H9 (cell line): ENCODE data around the gene ATRN. TPM values are rescaled to one million over a fixed set of nuclear protein-coding genes. Genes with fewer than 3 reads are reported as not detected.

ENCODE experiments used
- DNase-seq: peaks from one replicate; pipeline ENCODE4 v3.0.0-alpha.2; 2017
- H2AFZ ChIP-seq: one replicate; pipeline ENCODE4 v1.6.1; 2013; ENCODE audit warnings: mild to moderate bottlenecking, low read length, control low read depth, moderate library complexity
- H2AK5ac ChIP-seq: 2 replicates; pipeline ENCODE4 v1.6.1; 2013; ENCODE audit warnings: low read length, control low read depth, mixed read lengths; ENCODE audit not compliant: insufficient read length
- H2BK120ac ChIP-seq: one replicate; pipeline ENCODE4 v1.6.1; 2013; ENCODE audit warnings: low read depth, mild to moderate bottlenecking, low read length, control low read depth, inconsistent platforms; ENCODE audit not compliant: poor library complexity, severe bottlenecking
- H2BK12ac ChIP-seq: 2 replicates; pipeline ENCODE4 v1.6.1; 2013; ENCODE audit warnings: low read length, control low read depth, mixed read lengths, low read depth; ENCODE audit not compliant: insufficient read length
- H2BK15ac ChIP-seq: 2 replicates; pipeline ENCODE4 v1.6.1; 2013; ENCODE audit warnings: low read depth, low read length, control low read depth
- H2BK20ac ChIP-seq: one replicate; pipeline ENCODE4 v1.6.1; 2013; ENCODE audit warnings: low read depth, mild to moderate bottlenecking, low read length, control low read depth, inconsistent platforms; ENCODE audit not compliant: poor library complexity, severe bottlenecking
- H2BK5ac ChIP-seq: 2 replicates; pipeline ENCODE4 v1.6.1; 2013; ENCODE audit warnings: low read length, control low read depth, mixed read lengths; ENCODE audit not compliant: insufficient read length
- H3K14ac ChIP-seq: 2 replicates; pipeline ENCODE4 v1.6.1; 2013; ENCODE audit warnings: low read length, control low read depth; ENCODE audit not compliant: insufficient read depth
- H3K18ac ChIP-seq: 2 replicates; pipeline ENCODE4 v1.6.1; 2013; ENCODE audit warnings: low read depth, mild to moderate bottlenecking, mixed read lengths, low read length, control low read depth; ENCODE audit not compliant: insufficient read length
- H3K23ac ChIP-seq: 2 replicates; pipeline ENCODE4 v1.6.1; 2013; ENCODE audit warnings: low read length, control low read depth, mixed read lengths, low read depth; ENCODE audit not compliant: insufficient read length
- H3K23me2 ChIP-seq: 2 replicates; pipeline ENCODE4 v1.6.1; 2013; ENCODE audit warnings: low read depth, mild to moderate bottlenecking, mixed read lengths, low read length, control low read depth; ENCODE audit not compliant: insufficient read length, poor library complexity, severe bottlenecking
- H3K27ac ChIP-seq: 2 replicates; pipeline ENCODE4 v1.5.1; 2013; ENCODE audit warnings: low read length, control low read depth, mixed read lengths, low read depth; ENCODE audit not compliant: insufficient read length
- H3K27me3 ChIP-seq: 2 replicates; pipeline ENCODE4 v1.6.1; 2013; ENCODE audit warnings: low read length, control low read depth, inconsistent platforms; ENCODE audit not compliant: insufficient read depth
- H3K4ac ChIP-seq: 2 replicates; pipeline ENCODE4 v1.6.1; 2013; ENCODE audit warnings: low read depth, mild to moderate bottlenecking, control low read depth, inconsistent platforms, low read length, moderate library complexity
- H3K4me1 ChIP-seq: 2 replicates; pipeline ENCODE4 v1.6.1; 2013; ENCODE audit warnings: low read length, control low read depth, inconsistent platforms; ENCODE audit not compliant: insufficient read depth
- H3K4me2 ChIP-seq: 2 replicates; pipeline ENCODE4 v1.6.1; 2013; ENCODE audit warnings: low read length, control low read depth, mixed read lengths; ENCODE audit not compliant: insufficient read length, insufficient read depth
- H3K56ac ChIP-seq: 2 replicates; pipeline ENCODE4 v1.6.1; 2013; ENCODE audit warnings: low read depth, mild to moderate bottlenecking, mixed read lengths, low read length, control low read depth; ENCODE audit not compliant: insufficient read length
- H3K79me1 ChIP-seq: 2 replicates; pipeline ENCODE4 v1.6.1; 2013; ENCODE audit warnings: low read depth, mild to moderate bottlenecking, moderate library complexity, low read length, control low read depth, inconsistent platforms; ENCODE audit not compliant: insufficient read depth, poor library complexity, severe bottlenecking
- H3K79me2 ChIP-seq: 2 replicates; pipeline ENCODE4 v1.6.1; 2013; ENCODE audit warnings: low read length, control low read depth, inconsistent platforms; ENCODE audit not compliant: insufficient read depth
- H3K9ac ChIP-seq: 2 replicates; pipeline ENCODE4 v1.6.1; 2013; ENCODE audit warnings: low read length, control low read depth, mixed read lengths; ENCODE audit not compliant: insufficient read length; ENCODE audit errors: extremely low read depth
- H3K9me3 ChIP-seq: one replicate; pipeline ENCODE4 v1.6.1; 2013; ENCODE audit warnings: low read depth, low read length, inconsistent platforms; ENCODE audit not compliant: control insufficient read depth
- H3T11ph ChIP-seq: one replicate; pipeline ENCODE4 v1.6.1; 2013; ENCODE audit warnings: mild to moderate bottlenecking, low read length, control low read depth, inconsistent platforms
- H4K20me1 ChIP-seq: one replicate; pipeline ENCODE4 v1.6.1; 2013; ENCODE audit not compliant: control insufficient read depth, insufficient read length, insufficient read depth
- H4K5ac ChIP-seq: 2 replicates; pipeline ENCODE4 v1.6.1; 2013; ENCODE audit warnings: low read depth, mild to moderate bottlenecking, mixed read lengths, low read length, control low read depth; ENCODE audit not compliant: insufficient read length
- H4K8ac ChIP-seq: replicated peaks from 2 replicates; pipeline ENCODE4 v1.6.1; 2013; ENCODE audit warnings: low read length, control low read depth, mixed read lengths, low read depth; ENCODE audit not compliant: insufficient read length
- H4K91ac ChIP-seq: 2 replicates; pipeline ENCODE4 v1.6.1; 2013; ENCODE audit warnings: low read depth, mild to moderate bottlenecking, moderate library complexity, mixed read lengths, low read length, control low read depth; ENCODE audit not compliant: insufficient read length
- H3K27ac Mint-ChIP-seq, 3 experiments: 2 replicates in 2 of 3; 3 replicates in 1 of 3; pipeline ENCODE4 v1.8.0; 2020 to 2021; ENCODE audit warnings: mixed read lengths in 3 of 3, mild to moderate bottlenecking in 1 of 3, moderate library complexity in 1 of 3
- H3K27me3 Mint-ChIP-seq: 2 replicates; pipeline ENCODE4 v1.8.0; 2021; ENCODE audit warnings: low read depth, mild to moderate bottlenecking, moderate library complexity, mixed read lengths
- H3K36me3 Mint-ChIP-seq, 3 experiments: 2 replicates in 2 of 3; 3 replicates in 1 of 3; pipeline ENCODE4 v1.8.0; 2020 to 2021; ENCODE audit warnings: low read depth in 3 of 3, mixed read lengths in 3 of 3; ENCODE audit not compliant: insufficient read depth in 1 of 3
- H3K4me1 Mint-ChIP-seq, 2 experiments: 2 replicates each; pipeline ENCODE4 v1.8.0; 2020; ENCODE audit warnings: mixed read lengths in 2 of 2
- H3K4me3 Mint-ChIP-seq, 2 experiments: 2 replicates in 1 of 2; 3 replicates in 1 of 2; pipeline ENCODE4 v1.8.0; 2020 to 2021; ENCODE audit warnings: mild to moderate bottlenecking in 2 of 2, mixed read lengths in 2 of 2, moderate library complexity in 1 of 2
- H3K9me3 Mint-ChIP-seq, 2 experiments: 2 replicates in 1 of 2; 3 replicates in 1 of 2; pipeline ENCODE4 v1.8.0; 2020; ENCODE audit warnings: mild to moderate bottlenecking in 2 of 2, mixed read lengths in 2 of 2, moderate library complexity in 1 of 2
- CTCF ChIP-seq: fragments of 200-600 bp; sonication (generic); conservative IDR thresholded peaks from 3 replicates; pipeline ENCODE4 v1.8.0; 2021; ENCODE audit warnings: antibody characterized with exemption, mild to moderate bottlenecking
- WGBS: extraction: QIAGEN DNeasy Blood & Tissue Kit; methylation state at CpG from one replicate; pipeline ENCODE4 v1.1.7; 2013; ENCODE audit warnings: missing lambda C conversion rate, low lambda C conversion rate, mixed read lengths; ENCODE audit not compliant: insufficient read length; ENCODE audit errors: extremely low coverage; 5-methylcytosine and 5-hydroxymethylcytosine counted together
- total RNA-seq: library from RNA; stranded (reverse); gene quantifications from 2 replicates; pipeline ENCODE4 v1.2.1, GENCODE V29; 2021

The ATRN gene
- total RNA-seq, 1 experiment from 2014 or later, result 23.1 TPM

GRCh38 chr20:3694864-3695263 is 224.0 kb downstream of the ATRN start:
- H2BK12ac ChIP-seq, result no peak overlapping the region
- no peak overlapping the region for H3K27ac ChIP-seq
- H3K23me2 ChIP-seq, result no peaks in the 10 kb centered on the region
- H3K79me2 ChIP-seq, result no peaks in the 10 kb centered on the region
- TF ChIP-seq CTCF, result no peak
- H2AK5ac ChIP-seq, result no peak overlapping the region
- no peak for DNase-seq
- H2BK120ac ChIP-seq, result no peak overlapping the region
- Mint-ChIP-seq H3K27me3 (peaks cover 2% of the 10 kb centered on the region; the same call in 1 of the 2 replicates), H3K4me3 (no peak overlapping the region), H3K4me1 (no peaks in the 10 kb centered on the region), H3K27ac (peak overlapping the region in 1 of 3 experiments; percentile 59; a peak in 1 of 7 replicates), H3K36me3 (no peaks in the 10 kb centered on the region; a peak in 1 of 7 replicates), H3K9me3 (peaks cover 3% of the 10 kb centered on the region in 2 experiments; a peak in 3 of 5 replicates)
- no peaks in the 10 kb centered on the region for H3K4me1 ChIP-seq
- H4K8ac ChIP-seq, result no peak overlapping the region
- H2AFZ ChIP-seq, result no peak overlapping the region
- H4K20me1 ChIP-seq, result no peaks in the 10 kb centered on the region
- no peak overlapping the region for H3K9ac ChIP-seq
- H2BK5ac ChIP-seq, result no peak overlapping the region
- H3K4me2 ChIP-seq, result no peak overlapping the region
- WGBS, result no CpG with 5 or more reads among the region's 5 CpGs
- H3K9me3 ChIP-seq, result no peaks in the 10 kb centered on the region
- H3T11ph ChIP-seq, result no peak overlapping the region
- H3K14ac ChIP-seq, result no peak overlapping the region
- no peaks in the 10 kb centered on the region for H3K79me1 ChIP-seq
- no peak overlapping the region for H3K4ac ChIP-seq
- no peak overlapping the region for H3K56ac ChIP-seq
- H3K27me3 ChIP-seq, result no peaks in the 10 kb centered on the region
- no peak overlapping the region for H3K18ac ChIP-seq
- H2BK20ac ChIP-seq, result no peak overlapping the region
- H4K91ac ChIP-seq, result no peak overlapping the region
- H4K5ac ChIP-seq, result no peak overlapping the region
- H3K23ac ChIP-seq, result no peak overlapping the region
- H2BK15ac ChIP-seq, result no peak overlapping the region
